NCI-H748 (cell line): ENCODE measurements around the gene GAPDH.
"Not testable (repeated sequence)": the region's sequence is repeated elsewhere in the genome, so short reads cannot be mapped to it uniquely, and the experiment has no call there.

Source experiments
- DNase-seq: peaks from one replicate; lab custom pipeline; 2025; ENCODE audit not compliant: unreplicated experiment; lab: John Stamatoyannopoulos, UW

GAPDH gene

GRCh38 chr12:6541371-6542165, 7.3 kb downstream of the GAPDH start:
- DNase-seq, result no peak

GRCh38 chr12:6542209-6543009, 8.1 kb downstream of the GAPDH start:
- no peak for DNase-seq

GRCh38 chr12:6546016-6546415, 11.7 kb downstream of the GAPDH start:
- no peak for DNase-seq

GRCh38 chr12:6547566-6547965, 13.2 kb downstream of the GAPDH start:
- DNase-seq, result no peak

GRCh38 chr12:6547987-6548386, 13.7 kb downstream of the GAPDH start:
- no peak for DNase-seq

GRCh38 chr12:6548556-6548955, 14.2 kb downstream of the GAPDH start:
- DNase-seq, result no peak

- no peak for DNase-seq
Measured at GRCh38 chr12:6548966-6549683, 14.8 kb downstream of the GAPDH start.

- no peak for DNase-seq
Measured at GRCh38 chr12:6549684-6550151, 15.4 kb downstream of the GAPDH start.

GRCh38 chr12:6550294-6551062, 16.2 kb downstream of the GAPDH start:
- DNase-seq, result no peak

- DNase-seq, result no peak
Measured at GRCh38 chr12:6551063-6551461, 16.7 kb downstream of the GAPDH start.

GRCh38 chr12:6551496-6552139, 17.3 kb downstream of the GAPDH start:
- DNase-seq, result no peak

GRCh38 chr12:6552140-6552551, 17.8 kb downstream of the GAPDH start:
- no peak for DNase-seq

- DNase-seq, result no peak
Measured at GRCh38 chr12:6553051-6553868, 18.9 kb downstream of the GAPDH start.

GRCh38 chr12:6554168-6555017, 20.1 kb downstream of the GAPDH start:
- peak; percentile 29 for DNase-seq

GRCh38 chr12:6555018-6555691, 20.8 kb downstream of the GAPDH start:
- no peak for DNase-seq

- not testable (repeated sequence) for DNase-seq
Measured at GRCh38 chr12:6556496-6556817, 22.1 kb downstream of the GAPDH start.

GRCh38 chr12:6556857-6557256, 22.5 kb downstream of the GAPDH start:
- DNase-seq, result no peak
